Mesenchymal stem cell (in vitro differentiated cells and primary cell): ENCODE data around the gene MACC1.
"Not testable (repeated sequence)": the region's sequence is repeated elsewhere in the genome, so short reads cannot be mapped to it uniquely, and the experiment has no call there.

Experiments
- DNase-seq: peaks from one replicate; pipeline ENCODE4 v3.0.0-alpha.2; 2013
- H2AFZ ChIP-seq: one replicate; pipeline ENCODE4 v1.6.1; 2013; ENCODE audit warnings: low read depth, mild to moderate bottlenecking, control low read depth, inconsistent platforms, low read length, moderate library complexity
- H2AK5ac ChIP-seq: 2 replicates; pipeline ENCODE4 v1.6.1; 2013; ENCODE audit warnings: low read length, moderate library complexity, mild to moderate bottlenecking, inconsistent platforms; ENCODE audit not compliant: severe bottlenecking
- H2BK120ac ChIP-seq: one replicate; pipeline ENCODE4 v1.6.1; 2013; ENCODE audit warnings: low read depth, mild to moderate bottlenecking, inconsistent platforms, low read length, moderate library complexity
- H2BK12ac ChIP-seq, 2 experiments: one replicate each; pipeline ENCODE4 v1.6.1; 2013; ENCODE audit warnings: inconsistent platforms in 2 of 2, low read length in 2 of 2, mild to moderate bottlenecking in 2 of 2, moderate library complexity in 2 of 2, control low read depth in 1 of 2
- H2BK15ac ChIP-seq: one replicate; pipeline ENCODE4 v1.6.1; 2013; ENCODE audit warnings: mild to moderate bottlenecking, low read depth, inconsistent platforms; ENCODE audit not compliant: poor library complexity, severe bottlenecking
- H2BK5ac ChIP-seq: 2 replicates; pipeline ENCODE4 v1.6.1; 2013; ENCODE audit warnings: low read depth, mild to moderate bottlenecking, low read length, control low read depth, inconsistent platforms; ENCODE audit not compliant: poor library complexity, severe bottlenecking
- H3K14ac ChIP-seq, 2 experiments: one replicate each; pipeline ENCODE4 v1.6.1; 2013; ENCODE audit warnings: inconsistent platforms in 2 of 2, low read length in 2 of 2, control low read depth in 1 of 2, mild to moderate bottlenecking in 1 of 2, moderate library complexity in 1 of 2
- H3K18ac ChIP-seq, 2 experiments: one replicate each; pipeline ENCODE4 v1.6.1; 2013; ENCODE audit warnings: inconsistent platforms in 2 of 2, low read length in 2 of 2, control low read depth in 1 of 2, low read depth in 1 of 2, mild to moderate bottlenecking in 1 of 2
- H3K23ac ChIP-seq, 2 experiments: one replicate each; pipeline ENCODE4 v1.6.1; 2013; ENCODE audit warnings: inconsistent platforms in 2 of 2, low read length in 2 of 2, mild to moderate bottlenecking in 2 of 2, moderate library complexity in 2 of 2, control low read depth in 1 of 2
- H3K27ac ChIP-seq: 2 replicates; pipeline ENCODE4 v1.5.1; 2013; ENCODE audit warnings: mild to moderate bottlenecking, moderate library complexity, low read length, control low read depth, inconsistent platforms; ENCODE audit not compliant: poor library complexity, severe bottlenecking
- H3K27me3 ChIP-seq, 2 experiments: 2 replicates each; pipeline versions ENCODE4 v1.6.1 to v1.7.0; 2013; ENCODE audit warnings: low read length in 2 of 2, mild to moderate bottlenecking in 2 of 2, moderate library complexity in 2 of 2, control low read depth in 1 of 2, inconsistent platforms in 1 of 2; ENCODE audit not compliant: control insufficient read depth in 1 of 2, insufficient read depth in 1 of 2
- H3K36me3 ChIP-seq, 2 experiments: 2 replicates each; pipeline versions ENCODE4 v1.6.1 to v1.7.0; 2013; ENCODE audit warnings: low read length in 2 of 2, control low read depth in 1 of 2, inconsistent platforms in 1 of 2, low read depth in 1 of 2, mild to moderate bottlenecking in 1 of 2; ENCODE audit not compliant: insufficient read depth in 2 of 2, control insufficient read depth in 1 of 2
- H3K4ac ChIP-seq, 2 experiments: one replicate each; pipeline ENCODE4 v1.6.1; 2013; ENCODE audit warnings: inconsistent platforms in 2 of 2, low read length in 2 of 2, mild to moderate bottlenecking in 2 of 2, moderate library complexity in 2 of 2, control low read depth in 1 of 2, low read depth in 1 of 2
- H3K4me1 ChIP-seq: 2 replicates; pipeline ENCODE4 v1.6.1; 2013; ENCODE audit warnings: low read depth, low read length, control low read depth; ENCODE audit not compliant: control insufficient read depth, insufficient read depth
- H3K4me2 ChIP-seq: 2 replicates; pipeline ENCODE4 v1.6.1; 2013; ENCODE audit warnings: low read length, mild to moderate bottlenecking, inconsistent platforms; ENCODE audit not compliant: poor library complexity, severe bottlenecking
- H3K4me3 ChIP-seq, 2 experiments: 2 replicates each; pipeline versions ENCODE4 v1.5.1 to v1.7.0; 2013; ENCODE audit warnings: low read length in 2 of 2, mild to moderate bottlenecking in 2 of 2, control low read depth in 1 of 2, low read depth in 1 of 2; ENCODE audit not compliant: insufficient read depth in 1 of 2
- H3K79me1 ChIP-seq: replicated peaks from 2 replicates; pipeline ENCODE4 v1.6.1; 2013; ENCODE audit warnings: mild to moderate bottlenecking, control low read depth, low read length, inconsistent platforms; ENCODE audit not compliant: poor library complexity, severe bottlenecking
- H3K9ac ChIP-seq: 2 replicates; pipeline ENCODE4 v1.7.0; 2013; ENCODE audit warnings: mild to moderate bottlenecking, low read length, moderate library complexity
- H3K9me3 ChIP-seq: 2 replicates; pipeline ENCODE4 v1.7.0; 2013; ENCODE audit warnings: mild to moderate bottlenecking, low read length; ENCODE audit not compliant: control insufficient read depth
- H4K8ac ChIP-seq: one replicate; pipeline ENCODE4 v1.6.1; 2013; ENCODE audit warnings: inconsistent platforms, mild to moderate bottlenecking, low read length, moderate library complexity
- H4K91ac ChIP-seq: one replicate; pipeline ENCODE4 v1.6.1; 2013; ENCODE audit warnings: mild to moderate bottlenecking, low read length, inconsistent platforms
- WGBS: methylation state at CpG from one replicate; pipeline ENCODE4 v1.1.7; 2013; ENCODE audit warnings: mixed read lengths; 5-methylcytosine and 5-hydroxymethylcytosine counted together

The MACC1 gene

DNA sequence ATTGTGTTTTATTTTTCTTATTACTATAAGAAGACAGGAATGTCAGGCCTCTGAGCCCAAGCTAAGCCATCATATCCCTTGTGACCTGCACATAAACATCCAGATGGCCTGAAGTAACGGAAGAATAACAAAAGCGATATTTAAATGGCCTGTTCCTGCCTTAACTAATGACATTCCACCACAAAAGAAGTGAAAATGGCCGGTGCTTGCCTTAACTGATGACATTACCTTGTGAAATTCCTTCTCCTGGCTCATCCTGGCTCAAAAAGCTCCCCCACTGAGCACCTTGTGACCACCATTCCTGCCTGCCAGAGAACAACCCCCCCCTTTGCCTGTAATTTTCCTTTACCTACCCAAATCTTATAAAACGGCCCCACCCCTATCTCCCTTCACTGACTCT, 91.1 kb downstream of the MACC1 start:
- H2AK5ac ChIP-seq, DNase-seq, H3K4me1 ChIP-seq, H3K27me3 ChIP-seq, H3K9me3 ChIP-seq, H4K8ac ChIP-seq, H2BK5ac ChIP-seq, H3K4me2 ChIP-seq, H3K23ac ChIP-seq, H3K36me3 ChIP-seq, H2BK120ac ChIP-seq, H2BK12ac ChIP-seq, H3K27ac ChIP-seq, H3K79me1 ChIP-seq, H3K14ac ChIP-seq, H3K18ac ChIP-seq, H3K9ac ChIP-seq, H3K4me3 ChIP-seq, H2AFZ ChIP-seq, H2BK15ac ChIP-seq, H4K91ac ChIP-seq, H3K4ac ChIP-seq: not testable (repeated sequence)
- 47% methylated on average over 4 of the region's 4 CpGs for WGBS

DNA sequence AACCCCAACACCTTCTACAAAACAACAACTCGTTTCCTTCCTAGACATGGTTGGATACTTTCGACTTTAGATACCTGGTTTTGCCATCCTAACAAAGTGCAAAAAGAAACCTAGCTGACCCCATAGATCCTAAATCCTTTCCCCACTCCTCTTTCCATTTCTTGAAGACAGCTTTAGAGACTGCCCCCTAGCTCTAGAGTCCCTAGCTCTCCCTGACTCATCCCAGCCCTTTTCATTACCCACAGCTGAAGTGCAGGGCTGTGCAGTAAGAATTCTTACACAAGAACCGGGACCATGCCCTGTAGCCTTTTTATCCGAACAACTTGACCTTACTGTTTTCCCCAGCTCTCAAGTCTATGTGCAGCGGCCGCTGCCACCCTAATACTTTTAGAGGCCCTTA, 93.1 kb downstream of the MACC1 start:
- not testable (repeated sequence) for H2BK5ac ChIP-seq, H3K36me3 ChIP-seq, H3K9ac ChIP-seq, H3K4me2 ChIP-seq, H3K27ac ChIP-seq, H3K27me3 ChIP-seq, H3K14ac ChIP-seq, H2AK5ac ChIP-seq, H3K18ac ChIP-seq, H2BK15ac ChIP-seq, H3K4me1 ChIP-seq, H3K4me3 ChIP-seq, H3K9me3 ChIP-seq, H2BK120ac ChIP-seq, H3K4ac ChIP-seq, DNase-seq, H4K91ac ChIP-seq, H3K23ac ChIP-seq, H2BK12ac ChIP-seq, H4K8ac ChIP-seq, H3K79me1 ChIP-seq, H2AFZ ChIP-seq
- whole genome bisulfite sequencing, result 45% methylated on average over 6 of the region's 6 CpGs

DNA sequence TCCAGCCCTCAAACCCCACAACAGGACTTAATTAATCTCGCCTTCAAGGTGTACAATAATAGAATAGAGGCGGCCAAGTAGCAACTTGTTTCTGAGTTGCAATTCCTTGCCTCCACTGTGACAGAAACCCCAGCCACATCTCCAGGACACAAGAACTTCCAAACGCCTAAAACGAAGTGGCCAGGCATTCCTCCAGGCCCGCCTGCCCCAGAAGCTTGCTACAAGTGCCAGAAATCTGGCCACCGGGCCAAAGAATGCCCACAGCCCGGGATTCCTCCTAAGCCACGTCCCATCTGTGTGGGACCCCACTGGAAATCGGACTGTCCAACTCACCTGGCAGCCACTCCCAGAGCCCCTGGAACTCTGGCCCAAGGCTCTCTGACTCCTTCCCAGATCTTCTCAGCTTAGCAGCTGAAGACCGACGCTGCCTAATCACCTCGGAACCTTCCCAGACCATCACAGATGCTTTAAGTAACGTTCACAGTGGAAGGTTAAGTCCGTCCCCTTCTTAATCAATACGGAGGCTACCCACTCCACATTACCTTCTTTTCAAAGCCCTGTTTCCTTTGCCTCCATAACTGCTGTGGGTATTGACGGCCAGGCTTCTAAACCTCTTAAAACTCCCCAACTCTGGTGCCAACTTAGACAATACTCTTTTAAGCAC, 94.4 kb downstream of the MACC1 start:
- H2BK5ac ChIP-seq, H2BK120ac ChIP-seq, H3K4me2 ChIP-seq, H3K18ac ChIP-seq, H3K27me3 ChIP-seq, H2BK15ac ChIP-seq, H3K4me1 ChIP-seq, H2AK5ac ChIP-seq, H3K79me1 ChIP-seq, H3K9ac ChIP-seq, DNase-seq, H2BK12ac ChIP-seq, H3K27ac ChIP-seq, H3K4ac ChIP-seq, H4K91ac ChIP-seq, H4K8ac ChIP-seq, H3K14ac ChIP-seq, H3K9me3 ChIP-seq, H3K36me3 ChIP-seq, H3K4me3 ChIP-seq, H2AFZ ChIP-seq, H3K23ac ChIP-seq: not testable (repeated sequence)
- WGBS, result 39% methylated on average over 16 of the region's 16 CpGs

DNA sequence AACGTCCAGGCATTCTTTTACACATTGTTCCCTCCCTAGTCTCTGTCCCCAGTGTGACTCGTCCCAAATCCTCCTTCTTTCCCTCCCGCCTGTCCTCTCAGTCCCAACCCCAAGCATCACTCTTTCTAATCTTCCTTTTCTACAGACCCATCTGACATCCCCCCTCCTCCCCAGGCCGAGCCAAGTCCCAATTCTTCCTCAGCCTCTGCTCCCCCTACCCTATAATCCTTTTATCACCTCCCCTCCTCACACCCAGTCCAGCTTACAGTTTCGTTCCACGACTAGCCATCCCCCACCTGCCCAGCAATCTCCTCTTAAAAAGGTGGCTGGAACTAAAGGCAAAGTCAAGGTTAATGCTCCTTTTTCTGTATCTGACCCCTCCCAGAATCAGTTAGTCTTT, 95.1 kb downstream of the MACC1 start:
- Histone ChIP-seq H3K14ac (no peak overlapping the region), H3K27ac (no peak overlapping the region), H3K23ac (no peak overlapping the region), H3K4ac (no peak overlapping the region), H3K79me1 (no peaks in the 10 kb centered on the region), H2AK5ac (no peak overlapping the region), H3K18ac (no peak overlapping the region), H4K8ac (no peak overlapping the region), H2AFZ (no peak overlapping the region), H3K4me2 (no peak overlapping the region), H3K9me3 (no peaks in the 10 kb centered on the region), H3K9ac (no peak overlapping the region), H3K4me1 (no peaks in the 10 kb centered on the region), H4K91ac (no peak overlapping the region), H3K4me3 (no peak overlapping the region), H2BK12ac (no peak overlapping the region), H2BK5ac (no peak overlapping the region), H2BK120ac (no peak overlapping the region), H3K36me3 (no peaks in the 10 kb centered on the region), H3K27me3 (no peaks in the 10 kb centered on the region), H2BK15ac (no peak overlapping the region)
- 50% methylated on average over 6 of the region's 6 CpGs for WGBS
- no peak for DNase-seq
